Smooth muscle cell (in vitro differentiated cells): ENCODE results near the gene ORC3. TPM values are rescaled to one million over a fixed set of nuclear protein-coding genes. Genes with fewer than 3 reads are reported as not detected.

ENCODE experiments used
- DNase-seq: peaks from one replicate; lab custom pipeline; 2025; ENCODE audit not compliant: unreplicated experiment; lab: John Stamatoyannopoulos, UW
- H2AFZ ChIP-seq: fragments of 200-600 bp; sonication (generic); 2 replicates; pipeline ENCODE4 v1.6.0; 2016; ENCODE audit warnings: antibody characterized with exemption, low read depth, mild to moderate bottlenecking
- H3F3A ChIP-seq: fragments of 200-600 bp; sonication (generic); 2 replicates; pipeline ENCODE4 v1.6.0; 2017; ENCODE audit warnings: antibody characterized with exemption, low read depth
- H3K27ac ChIP-seq: fragments of 200-600 bp; sonication (generic); 2 replicates; pipeline ENCODE4 v1.5.1; 2016; ENCODE audit warnings: low read depth, mild to moderate bottlenecking
- H3K27me3 ChIP-seq: fragments of 200-600 bp; sonication (generic); 2 replicates; pipeline ENCODE4 v1.6.1; 2016; ENCODE audit warnings: low read depth, mild to moderate bottlenecking
- H3K36me3 ChIP-seq: fragments of 200-600 bp; sonication (generic); 2 replicates; pipeline ENCODE4 v1.5.1; 2016; ENCODE audit warnings: low read depth
- H3K4me1 ChIP-seq: fragments of 200-600 bp; sonication (generic); 2 replicates; pipeline ENCODE4 v1.5.1; 2016; ENCODE audit warnings: low read depth
- H3K4me2 ChIP-seq: fragments of 200-600 bp; sonication (generic); 2 replicates; pipeline ENCODE4 v1.6.0; 2016; ENCODE audit warnings: mild to moderate bottlenecking
- H3K4me3 ChIP-seq: fragments of 200-600 bp; sonication (generic); 2 replicates; pipeline ENCODE4 v1.5.1; 2016; ENCODE audit warnings: mild to moderate bottlenecking
- H3K79me2 ChIP-seq: fragments of 200-600 bp; sonication (generic); 2 replicates; pipeline ENCODE4 v1.6.0; 2016; ENCODE audit warnings: low read depth, mild to moderate bottlenecking
- H3K9ac ChIP-seq: fragments of 200-600 bp; sonication (generic); 2 replicates; pipeline ENCODE4 v1.6.0; 2016; ENCODE audit warnings: low read depth
- H3K9me3 ChIP-seq: fragments of 200-600 bp; sonication (generic); replicated peaks from 2 replicates; pipeline ENCODE4 v1.5.1; 2016; ENCODE audit warnings: low read depth
- H4K20me1 ChIP-seq: fragments of 200-600 bp; sonication (generic); 2 replicates; pipeline ENCODE4 v1.6.0; 2016; ENCODE audit warnings: low read depth
- WGBS: methylation state at CpG from one replicate; pipeline ENCODE4 v1.1.7; 2016; ENCODE audit warnings: low lambda C conversion rate; 5-methylcytosine and 5-hydroxymethylcytosine counted together
- polyA plus RNA-seq: library from polyadenylated mRNA; unstranded; fragments of >200 nt; fragmentation: Nextera tagmentation; extraction: Ambion mirVana; gene quantifications from 2 replicates; pipeline ENCODE4 v1.2.1, GENCODE V29; 2016
- total RNA-seq: library from RNA; depleted of rRNA; stranded (reverse); fragments of >200 nt; gene quantifications from 2 replicates; pipeline ENCODE4 v1.2.3, GENCODE V29; 2014
- TF ChIP-seq, protein P1 (sequence below): fragments of 200-600 bp; sonication (generic); IDR thresholded peaks from 2 replicates; pipeline ENCODE4 v1.5.1; 2017; ENCODE audit warnings: borderline replicate concordance, mild to moderate bottlenecking, antibody characterized with exemption; ENCODE audit not compliant: insufficient read depth, poor library complexity, severe bottlenecking

ORC3 gene
- total RNA-seq (37.1 and 41.8 TPM in 2 replicates), polyA plus RNA-seq (23.3 and 23.4 TPM in 2 replicates)

DNA sequence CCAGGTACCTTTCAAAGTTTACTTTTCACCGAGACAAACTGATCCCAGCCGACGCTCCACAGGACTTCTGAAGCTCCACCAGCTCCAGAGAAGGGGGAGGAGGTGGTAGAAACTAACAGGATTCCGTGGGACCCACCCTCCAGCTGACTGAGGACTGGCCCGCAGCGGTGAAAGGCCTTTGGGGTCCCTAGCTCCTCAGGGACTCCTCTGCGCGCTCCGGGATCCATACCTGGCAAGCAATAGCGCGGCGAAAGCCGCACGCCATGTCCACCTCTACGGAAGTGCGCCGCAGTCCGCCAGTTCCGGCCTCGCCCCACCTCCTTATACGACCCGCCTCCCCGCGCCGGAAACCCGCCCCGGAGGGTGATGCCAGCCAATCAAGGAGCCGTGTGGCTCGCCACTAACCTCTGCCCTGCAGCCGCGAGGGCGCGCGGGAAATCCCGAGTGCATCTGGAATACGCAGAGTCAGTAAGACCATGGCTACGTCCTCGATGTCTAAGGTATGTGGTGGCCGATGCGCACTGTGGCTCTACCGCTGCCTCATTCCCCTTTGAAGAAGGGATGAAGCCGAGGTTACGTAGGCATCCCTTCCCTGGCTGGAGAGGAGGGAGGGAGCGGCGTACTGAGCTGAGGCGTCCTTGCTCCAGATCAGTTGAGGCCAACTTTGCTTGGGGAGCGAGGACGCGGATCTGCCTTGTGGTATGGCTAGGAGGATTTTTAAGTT lies at the start of gene ORC3, which contains the start of gene RARS2:
TSS of gene ORC3 (plus strand) at position 443 of the 724 bp plus-strand sequence. CDS start at position 477, 34 bp downstream.
TSS of gene RARS2 (minus strand) at position 295 of the 724 bp plus-strand sequence. CDS start at position 265, 30 bp downstream.
- H2AFZ ChIP-seq = peak within 1 kb of the TSS; percentile 96
- peak within 1 kb of the TSS; percentile 69 for H3K27ac ChIP-seq
- peak within 1 kb of the TSS; percentile 90 for H3K4me3 ChIP-seq
- H3K27me3 ChIP-seq = no peaks in the 10 kb centered on the region
- under 1% methylated on average over 49 of the region's 49 CpGs for WGBS
- H4K20me1 ChIP-seq = peaks cover 43% of the 10 kb centered on the region
- TF ChIP-seq, protein P1, sequence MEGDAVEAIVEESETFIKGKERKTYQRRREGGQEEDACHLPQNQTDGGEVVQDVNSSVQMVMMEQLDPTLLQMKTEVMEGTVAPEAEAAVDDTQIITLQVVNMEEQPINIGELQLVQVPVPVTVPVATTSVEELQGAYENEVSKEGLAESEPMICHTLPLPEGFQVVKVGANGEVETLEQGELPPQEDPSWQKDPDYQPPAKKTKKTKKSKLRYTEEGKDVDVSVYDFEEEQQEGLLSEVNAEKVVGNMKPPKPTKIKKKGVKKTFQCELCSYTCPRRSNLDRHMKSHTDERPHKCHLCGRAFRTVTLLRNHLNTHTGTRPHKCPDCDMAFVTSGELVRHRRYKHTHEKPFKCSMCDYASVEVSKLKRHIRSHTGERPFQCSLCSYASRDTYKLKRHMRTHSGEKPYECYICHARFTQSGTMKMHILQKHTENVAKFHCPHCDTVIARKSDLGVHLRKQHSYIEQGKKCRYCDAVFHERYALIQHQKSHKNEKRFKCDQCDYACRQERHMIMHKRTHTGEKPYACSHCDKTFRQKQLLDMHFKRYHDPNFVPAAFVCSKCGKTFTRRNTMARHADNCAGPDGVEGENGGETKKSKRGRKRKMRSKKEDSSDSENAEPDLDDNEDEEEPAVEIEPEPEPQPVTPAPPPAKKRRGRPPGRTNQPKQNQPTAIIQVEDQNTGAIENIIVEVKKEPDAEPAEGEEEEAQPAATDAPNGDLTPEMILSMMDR = no peak
- DNase-seq = peak; percentile 83
- peak within 1 kb of the TSS; percentile 85 for H3K9ac ChIP-seq
- H3K36me3 ChIP-seq = no peaks in the 10 kb centered on the region
- H3K9me3 ChIP-seq = no peaks in the 10 kb centered on the region
- no peaks in the 10 kb centered on the region for H3F3A ChIP-seq
- peaks cover 17% of the 10 kb centered on the region for H3K4me1 ChIP-seq
- peaks cover 83% of the 10 kb centered on the region for H3K79me2 ChIP-seq
- peak within 1 kb of the TSS; percentile 96 for H3K4me2 ChIP-seq

DNA sequence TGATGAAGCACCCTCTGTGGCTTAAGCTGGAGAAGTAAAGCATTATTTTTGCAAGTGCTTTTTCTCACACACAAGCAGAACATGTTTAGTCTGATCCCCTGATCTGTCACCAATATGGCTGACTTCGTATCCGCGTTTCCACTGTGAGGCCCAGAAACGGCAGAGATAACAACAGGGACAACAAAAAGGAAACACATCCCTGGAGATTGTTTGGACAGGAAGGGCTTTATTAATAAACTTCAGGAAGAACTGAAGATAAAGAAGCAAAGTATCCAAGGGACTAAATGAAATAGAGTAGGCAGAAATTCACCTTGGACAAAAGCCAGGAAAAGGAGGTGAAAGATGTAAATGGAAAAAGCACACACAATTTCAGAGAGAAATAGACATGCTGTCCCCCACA lies 49.4 kb upstream of the ORC3 start:
- H3K9ac ChIP-seq = no peak overlapping the region
- WGBS = 98% methylated on average over 4 of the region's 4 CpGs
- H4K20me1 ChIP-seq = peaks cover 8% of the 10 kb centered on the region
- H3K27me3 ChIP-seq = no peaks in the 10 kb centered on the region
- no peak overlapping the region for H3K4me2 ChIP-seq
- H3K36me3 ChIP-seq = peaks cover 14% of the 10 kb centered on the region
- H3K4me1 ChIP-seq = no peaks in the 10 kb centered on the region
- H3K79me2 ChIP-seq = no peaks in the 10 kb centered on the region
- H3K27ac ChIP-seq = no peak overlapping the region
- H2AFZ ChIP-seq = no peak overlapping the region
- TF ChIP-seq, protein P1 = no peak
- no peaks in the 10 kb centered on the region for H3F3A ChIP-seq
- DNase-seq = no peak
- no peak overlapping the region for H3K4me3 ChIP-seq
- H3K9me3 ChIP-seq = no peaks in the 10 kb centered on the region

DNA sequence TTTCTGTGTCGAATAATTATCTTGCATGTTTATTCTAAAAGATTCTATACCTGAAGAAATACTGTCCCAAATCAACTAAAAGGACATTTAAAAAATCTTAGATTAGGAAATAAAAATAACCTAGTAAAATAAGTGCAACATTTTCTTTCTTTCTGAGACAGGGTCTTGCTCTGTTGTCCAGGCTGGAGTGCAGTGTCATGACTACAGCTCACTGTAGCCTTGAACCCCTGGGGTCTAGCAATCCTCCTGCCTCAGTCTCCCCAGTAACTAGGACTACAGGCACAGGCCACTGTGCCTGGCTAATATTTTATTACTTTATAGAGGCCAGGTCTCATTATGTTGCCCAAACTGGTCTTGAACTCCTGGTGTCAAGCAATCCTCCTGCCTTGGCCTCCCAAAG lies 48.9 kb upstream of the ORC3 start:
- H3K36me3 ChIP-seq = peaks cover 16% of the 10 kb centered on the region

More for the DNA sequence above, 48.9 kb upstream of the ORC3 start:
- DNase-seq = no peak
- WGBS = 100% methylated on average over 1 of the region's 1 CpG
- Histone ChIP-seq H3K4me3 (no peak overlapping the region), H3K4me1 (no peaks in the 10 kb centered on the region), H3K9ac (no peak overlapping the region), H3F3A (no peaks in the 10 kb centered on the region), H2AFZ (no peak overlapping the region), H3K4me2 (no peak overlapping the region), H4K20me1 (peaks cover 6% of the 10 kb centered on the region), H3K27me3 (no peaks in the 10 kb centered on the region), H3K79me2 (no peaks in the 10 kb centered on the region), H3K9me3 (no peaks in the 10 kb centered on the region), H3K27ac (no peak overlapping the region)
- TF ChIP-seq, protein P1 = no peak
